ENCODE results near the gene USP32.

GRCh38 chr17:60361889-60362288 lies 30.0 kb downstream of the USP32 start:
- TF ChIP-seq, protein P1, sequence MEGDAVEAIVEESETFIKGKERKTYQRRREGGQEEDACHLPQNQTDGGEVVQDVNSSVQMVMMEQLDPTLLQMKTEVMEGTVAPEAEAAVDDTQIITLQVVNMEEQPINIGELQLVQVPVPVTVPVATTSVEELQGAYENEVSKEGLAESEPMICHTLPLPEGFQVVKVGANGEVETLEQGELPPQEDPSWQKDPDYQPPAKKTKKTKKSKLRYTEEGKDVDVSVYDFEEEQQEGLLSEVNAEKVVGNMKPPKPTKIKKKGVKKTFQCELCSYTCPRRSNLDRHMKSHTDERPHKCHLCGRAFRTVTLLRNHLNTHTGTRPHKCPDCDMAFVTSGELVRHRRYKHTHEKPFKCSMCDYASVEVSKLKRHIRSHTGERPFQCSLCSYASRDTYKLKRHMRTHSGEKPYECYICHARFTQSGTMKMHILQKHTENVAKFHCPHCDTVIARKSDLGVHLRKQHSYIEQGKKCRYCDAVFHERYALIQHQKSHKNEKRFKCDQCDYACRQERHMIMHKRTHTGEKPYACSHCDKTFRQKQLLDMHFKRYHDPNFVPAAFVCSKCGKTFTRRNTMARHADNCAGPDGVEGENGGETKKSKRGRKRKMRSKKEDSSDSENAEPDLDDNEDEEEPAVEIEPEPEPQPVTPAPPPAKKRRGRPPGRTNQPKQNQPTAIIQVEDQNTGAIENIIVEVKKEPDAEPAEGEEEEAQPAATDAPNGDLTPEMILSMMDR (IDR thresholded peaks at IDR 0.05; ENCODE audit: insufficient read depth, low read length, poor library complexity, severe bottlenecking) = no peak
- TF ChIP-seq EZH2phosphoT487 (conservative IDR thresholded peaks at IDR 0.05; ENCODE audit: low read length) = no peak

All from SU-DHL-6 (cell line).